K562 (cell line): ENCODE data around the gene TRANK1.

ENCODE experiments used
- EZH2 ChIP-seq: IDR thresholded peaks from 2 replicates; pipeline ENCODE4 v1.6.1; 2012; ENCODE audit warnings: low read depth, mild to moderate bottlenecking, inconsistent platforms, low read length, borderline replicate concordance
- FOXA3 ChIP-seq, 2 experiments: fragments of 450-650 bp in 1 of 2; sonication (generic) in 1 of 2; formaldehyde crosslinking; IDR thresholded peaks in 1 of 2; conservative IDR thresholded peaks in 1 of 2; 2 replicates each; pipeline versions ENCODE4 v1.4.0 to v1.8.0; 2020 to 2022; ENCODE audit warnings: mild to moderate bottlenecking in 2 of 2, missing genetic modification reagents in 1 of 2
- IRF1 ChIP-seq: sonication (generic); formaldehyde crosslinking; IDR thresholded peaks from 2 replicates; pipeline ENCODE4 v1.8.0; 2022; ENCODE audit warnings: missing genetic modification reagents, mild to moderate bottlenecking, borderline replicate concordance
- PHF8 ChIP-seq: fragments of 200-600 bp; sonication (generic); IDR thresholded peaks from 2 replicates; pipeline ENCODE4 v1.6.1; 2012; ENCODE audit warnings: mixed run types, mild to moderate bottlenecking, inconsistent platforms, low read length, moderate library complexity, borderline replicate concordance
- TF ChIP-seq, protein P1 (sequence below), 3 experiments: IDR thresholded peaks in 2 of 3; conservative IDR thresholded peaks in 1 of 3; 2 replicates each; pipeline ENCODE4 v1.5.1; 2011 to 2012; ENCODE audit warnings: low read length in 3 of 3, mild to moderate bottlenecking in 3 of 3, control low read depth in 2 of 3, improper control_type of control experiment in 1 of 3, inconsistent platforms in 1 of 3, low read depth in 1 of 3, mixed read lengths in 1 of 3, moderate library complexity in 1 of 3; ENCODE audit not compliant: insufficient read depth in 2 of 3
- TF ChIP-seq, protein P2 (sequence below): fragments of 450-650 bp; conservative IDR thresholded peaks from 2 replicates; pipeline ENCODE4 v1.6.1; 2016; ENCODE audit warnings: missing genetic modification characterization, low read depth, mild to moderate bottlenecking, missing compliant biosample characterization, moderate library complexity

- TF ChIP-seq, protein P1, sequence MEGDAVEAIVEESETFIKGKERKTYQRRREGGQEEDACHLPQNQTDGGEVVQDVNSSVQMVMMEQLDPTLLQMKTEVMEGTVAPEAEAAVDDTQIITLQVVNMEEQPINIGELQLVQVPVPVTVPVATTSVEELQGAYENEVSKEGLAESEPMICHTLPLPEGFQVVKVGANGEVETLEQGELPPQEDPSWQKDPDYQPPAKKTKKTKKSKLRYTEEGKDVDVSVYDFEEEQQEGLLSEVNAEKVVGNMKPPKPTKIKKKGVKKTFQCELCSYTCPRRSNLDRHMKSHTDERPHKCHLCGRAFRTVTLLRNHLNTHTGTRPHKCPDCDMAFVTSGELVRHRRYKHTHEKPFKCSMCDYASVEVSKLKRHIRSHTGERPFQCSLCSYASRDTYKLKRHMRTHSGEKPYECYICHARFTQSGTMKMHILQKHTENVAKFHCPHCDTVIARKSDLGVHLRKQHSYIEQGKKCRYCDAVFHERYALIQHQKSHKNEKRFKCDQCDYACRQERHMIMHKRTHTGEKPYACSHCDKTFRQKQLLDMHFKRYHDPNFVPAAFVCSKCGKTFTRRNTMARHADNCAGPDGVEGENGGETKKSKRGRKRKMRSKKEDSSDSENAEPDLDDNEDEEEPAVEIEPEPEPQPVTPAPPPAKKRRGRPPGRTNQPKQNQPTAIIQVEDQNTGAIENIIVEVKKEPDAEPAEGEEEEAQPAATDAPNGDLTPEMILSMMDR (IDR thresholded peaks at IDR 0.05 in 2 of 3, conservative IDR thresholded peaks at IDR 0.05 in 1 of 3; ENCODE audit: insufficient read depth in 2 of 3, low read depth in 1 of 3, low read length in 3 of 3): no peak
- TF ChIP-seq IRF1 (no peak), FOXA3 (CRISPR knock-in tag; conservative IDR thresholded peaks at IDR 0.05 in 1 of 2, IDR thresholded peaks at IDR 0.05 in 1 of 2) (no peak), EZH2 (no peak), PHF8 (no peak)
- TF ChIP-seq, protein P2, sequence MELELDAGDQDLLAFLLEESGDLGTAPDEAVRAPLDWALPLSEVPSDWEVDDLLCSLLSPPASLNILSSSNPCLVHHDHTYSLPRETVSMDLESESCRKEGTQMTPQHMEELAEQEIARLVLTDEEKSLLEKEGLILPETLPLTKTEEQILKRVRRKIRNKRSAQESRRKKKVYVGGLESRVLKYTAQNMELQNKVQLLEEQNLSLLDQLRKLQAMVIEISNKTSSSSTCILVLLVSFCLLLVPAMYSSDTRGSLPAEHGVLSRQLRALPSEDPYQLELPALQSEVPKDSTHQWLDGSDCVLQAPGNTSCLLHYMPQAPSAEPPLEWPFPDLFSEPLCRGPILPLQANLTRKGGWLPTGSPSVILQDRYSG: no peak
Observed at GRCh38 chr3:36944641-36945270, at the start of gene TRANK1.
